Muscle of leg (tissue), 11 donors: ENCODE data around the gene KDR. TPM values are rescaled to one million over a fixed set of nuclear protein-coding genes. Genes with fewer than 3 reads are reported as not detected.

ENCODE experiments used
- DNase-seq: peaks from one replicate; pipeline ENCODE4 v3.0.0; 2013
- H3K27ac ChIP-seq: one replicate; pipeline ENCODE4 v1.5.1; 2013; ENCODE audit warnings: mild to moderate bottlenecking, low read length, control low read depth
- H3K27me3 ChIP-seq: one replicate; pipeline ENCODE4 v1.6.1; 2013; ENCODE audit warnings: low read length; ENCODE audit not compliant: control insufficient read depth, insufficient read depth
- H3K36me3 ChIP-seq: one replicate; pipeline ENCODE4 v1.6.1; 2013; ENCODE audit warnings: low read length; ENCODE audit not compliant: control insufficient read depth, insufficient read depth
- H3K4me1 ChIP-seq: one replicate; pipeline ENCODE4 v1.6.1; 2013; ENCODE audit warnings: low read length; ENCODE audit not compliant: control insufficient read depth, insufficient read depth
- H3K4me3 ChIP-seq: one replicate; pipeline ENCODE4 v1.5.1; 2013; ENCODE audit warnings: low read length, control low read depth
- H3K9me3 ChIP-seq: replicated peaks from 2 replicates; pipeline ENCODE4 v1.6.1; 2013; ENCODE audit warnings: low read depth, low read length; ENCODE audit not compliant: control insufficient read depth
- WGBS: methylation state at CpG from one replicate; pipeline ENCODE4 v1.1.5; 2013; ENCODE audit warnings: missing lambda C conversion rate; ENCODE audit not compliant: insufficient coverage; 5-methylcytosine and 5-hydroxymethylcytosine counted together
- polyA plus RNA-seq, 8 donors: library from polyadenylated mRNA; unstranded; fragments of 120-200 nt; gene quantifications; one replicate each; pipeline versions ENCODE4 v1.2.1 to v1.2.3, GENCODE V29; 2013; ENCODE audit warnings: inconsistent platforms in 1 of 8, low replicate concordance in 1 of 8; ENCODE audit not compliant: insufficient read length in 8 of 8, insufficient read depth in 1 of 8
- total RNA-seq: library from RNA; stranded (reverse); fragments of 120-200 nt; gene quantifications from one replicate; pipeline ENCODE4 v1.2.4, GENCODE V29; 2013

Gene KDR
- total and polyA plus RNA-seq, 9 donors: 39.1 to 60.7 (median 48.9) TPM

DNA sequence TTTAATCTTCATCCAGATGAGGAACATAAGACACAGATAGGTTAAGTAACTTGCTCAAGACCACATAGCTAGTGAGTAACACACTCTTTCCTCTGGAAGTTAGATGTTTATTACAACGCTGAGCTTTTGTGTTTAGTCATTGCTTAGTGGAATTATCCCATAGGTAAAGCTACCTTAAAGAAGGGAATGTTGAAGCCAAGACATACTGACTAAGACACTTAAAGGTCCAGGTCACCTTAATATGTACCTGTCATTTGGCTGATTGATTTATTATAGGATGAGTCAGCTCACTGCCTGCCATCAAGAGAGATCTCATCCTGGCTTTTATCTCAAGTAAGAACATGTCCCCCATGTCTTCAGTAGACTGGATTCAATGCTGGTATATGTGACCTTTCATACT, 53.4 kb downstream of the KDR start:
- no peaks in the 10 kb centered on the region for H3K27me3 ChIP-seq
- no peak for DNase-seq
- WGBS: no CpG with 5 or more reads among the region's 1 CpG
- no peaks in the 10 kb centered on the region for H3K4me1 ChIP-seq
- H3K36me3 ChIP-seq: no peaks in the 10 kb centered on the region
- no peak overlapping the region for H3K27ac ChIP-seq
- H3K9me3 ChIP-seq: no peaks in the 10 kb centered on the region
- H3K4me3 ChIP-seq: no peak overlapping the region

DNA sequence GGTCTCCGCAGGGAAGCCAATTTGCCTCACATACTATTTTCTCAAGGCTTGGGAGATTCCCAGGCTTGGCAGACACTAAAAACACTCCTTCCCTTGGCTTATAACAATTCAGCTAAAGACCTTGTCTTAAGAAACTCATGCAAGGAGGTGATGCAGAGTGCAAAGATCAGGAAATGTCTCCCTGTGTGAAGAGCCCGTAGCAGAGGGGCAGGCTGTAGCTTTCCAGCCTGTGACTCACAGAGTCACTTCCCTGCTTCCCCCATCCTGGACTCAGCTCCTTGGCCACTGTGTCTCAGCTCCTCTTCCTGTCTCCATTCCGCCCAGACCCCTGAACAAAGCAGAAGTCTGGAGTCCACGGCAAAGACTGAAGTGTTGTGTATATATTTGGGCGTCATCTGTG, 56.1 kb downstream of the KDR start:
- peak overlapping the region; percentile 45 for H3K27ac ChIP-seq

DNA sequence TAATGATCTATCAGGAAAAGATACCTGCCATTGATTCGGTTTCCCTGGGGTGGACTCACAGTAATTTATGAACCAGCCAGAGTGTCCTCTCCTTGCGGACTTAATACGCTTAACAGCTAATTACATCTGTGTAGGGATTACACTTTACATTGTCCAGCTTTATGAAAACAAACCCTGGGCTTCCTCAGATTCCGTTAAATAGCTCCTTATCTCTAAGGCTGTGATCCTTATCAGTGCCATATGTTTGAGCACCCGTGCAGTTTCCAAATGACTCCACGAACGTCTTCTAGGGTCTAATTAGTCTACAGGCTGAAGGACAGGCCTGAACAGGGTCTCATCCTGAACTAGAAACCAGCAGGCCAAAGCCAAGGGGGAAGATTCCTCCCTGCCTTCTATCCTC, 56.9 kb downstream of the KDR start:
- no peak for DNase-seq
- 26% methylated on average over 7 of the region's 7 CpGs for WGBS
- peak overlapping the region; percentile 22 for H3K27ac ChIP-seq
- H3K27me3 ChIP-seq: no peaks in the 10 kb centered on the region
- no peak overlapping the region for H3K4me3 ChIP-seq
- H3K36me3 ChIP-seq: no peaks in the 10 kb centered on the region
- H3K4me1 ChIP-seq: no peaks in the 10 kb centered on the region
- no peaks in the 10 kb centered on the region for H3K9me3 ChIP-seq

More for the DNA sequence above, 56.1 kb downstream of the KDR start:
- 57% methylated on average over 2 of the region's 5 CpGs for WGBS
- no peak overlapping the region for H3K4me3 ChIP-seq
- no peak for DNase-seq
- H3K9me3 ChIP-seq: no peaks in the 10 kb centered on the region
- H3K36me3 ChIP-seq: no peaks in the 10 kb centered on the region
- H3K27me3 ChIP-seq: no peaks in the 10 kb centered on the region
- H3K4me1 ChIP-seq: no peaks in the 10 kb centered on the region

DNA sequence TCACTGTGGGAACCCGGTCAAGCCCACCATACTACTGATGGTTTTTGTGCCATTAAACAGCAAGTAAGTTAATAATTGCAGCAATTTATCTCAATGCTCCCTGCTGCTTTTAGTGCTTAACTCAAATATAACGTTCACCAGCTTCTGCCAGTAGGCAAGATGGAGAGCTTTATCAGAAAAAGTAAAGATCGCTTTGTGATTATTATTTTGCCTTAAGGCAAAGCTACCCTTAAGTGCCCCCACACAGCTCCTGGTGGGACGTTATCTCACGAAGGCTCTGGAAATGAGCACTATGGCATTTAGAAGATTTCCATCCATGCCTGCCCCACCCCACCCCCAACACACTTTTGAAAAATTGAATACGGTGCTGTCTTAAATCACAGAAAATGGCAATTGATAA, 59.4 kb downstream of the KDR start:
- Histone ChIP-seq H3K9me3 (no peaks in the 10 kb centered on the region), H3K27me3 (no peaks in the 10 kb centered on the region), H3K4me1 (no peaks in the 10 kb centered on the region), H3K27ac (no peak overlapping the region), H3K4me3 (no peak overlapping the region), H3K36me3 (no peaks in the 10 kb centered on the region)
- WGBS: no CpG with 5 or more reads among the region's 6 CpGs
- no peak for DNase-seq

DNA sequence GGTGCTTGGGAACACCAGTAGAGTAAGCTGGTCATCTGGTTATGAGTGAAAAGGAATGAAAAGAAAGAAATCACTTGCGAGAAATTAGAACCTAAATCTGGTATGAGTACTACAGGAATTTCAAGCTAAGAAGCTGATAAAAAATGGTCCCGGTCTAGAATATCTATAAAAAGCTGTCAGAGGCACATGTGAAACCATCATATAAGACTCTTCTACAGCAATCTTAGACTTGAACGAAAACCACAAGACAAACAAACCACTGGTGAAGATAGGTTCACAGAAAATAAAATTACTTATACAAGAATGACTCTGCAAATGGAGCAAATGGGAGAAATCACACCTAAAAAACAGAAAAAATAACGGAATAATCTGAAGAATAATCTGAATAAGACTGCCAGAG, 69.9 kb downstream of the KDR start:
- WGBS: no CpG with 5 or more reads among the region's 4 CpGs
- H3K4me1 ChIP-seq: no peaks in the 10 kb centered on the region
- peaks cover 3% of the 10 kb centered on the region for H3K9me3 ChIP-seq
- H3K4me3 ChIP-seq: no peak overlapping the region
- no peak for DNase-seq
- no peaks in the 10 kb centered on the region for H3K36me3 ChIP-seq
- H3K27ac ChIP-seq: no peak overlapping the region
- H3K27me3 ChIP-seq: no peaks in the 10 kb centered on the region

DNA sequence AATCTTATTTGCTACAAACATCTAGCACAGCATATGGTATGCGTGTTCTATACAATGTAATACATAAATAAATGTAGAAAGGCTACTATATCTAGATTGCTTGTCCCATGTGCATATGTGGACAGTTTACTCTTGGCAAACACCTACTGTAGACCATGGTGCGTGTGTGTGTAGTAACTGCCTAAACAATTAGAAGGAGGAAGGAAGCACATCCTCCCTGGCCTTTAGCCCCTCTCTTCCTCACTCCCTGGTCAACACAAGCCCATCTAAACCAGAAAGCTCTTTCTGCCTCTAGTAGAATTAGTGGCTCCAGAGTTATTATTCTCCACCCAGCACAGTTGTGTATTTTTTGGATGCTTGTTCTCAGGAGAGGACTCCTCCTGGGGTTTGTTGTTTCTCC, 73.9 kb downstream of the KDR start:
- H3K27ac ChIP-seq: no peak overlapping the region
- H3K36me3 ChIP-seq: no peaks in the 10 kb centered on the region
- peak; percentile 21 for DNase-seq
- peaks cover under 1% of the 10 kb centered on the region for H3K9me3 ChIP-seq
- no peak overlapping the region for H3K4me3 ChIP-seq
- WGBS: no CpG with 5 or more reads among the region's 2 CpGs
- H3K4me1 ChIP-seq: no peaks in the 10 kb centered on the region
- H3K27me3 ChIP-seq: no peaks in the 10 kb centered on the region

DNA sequence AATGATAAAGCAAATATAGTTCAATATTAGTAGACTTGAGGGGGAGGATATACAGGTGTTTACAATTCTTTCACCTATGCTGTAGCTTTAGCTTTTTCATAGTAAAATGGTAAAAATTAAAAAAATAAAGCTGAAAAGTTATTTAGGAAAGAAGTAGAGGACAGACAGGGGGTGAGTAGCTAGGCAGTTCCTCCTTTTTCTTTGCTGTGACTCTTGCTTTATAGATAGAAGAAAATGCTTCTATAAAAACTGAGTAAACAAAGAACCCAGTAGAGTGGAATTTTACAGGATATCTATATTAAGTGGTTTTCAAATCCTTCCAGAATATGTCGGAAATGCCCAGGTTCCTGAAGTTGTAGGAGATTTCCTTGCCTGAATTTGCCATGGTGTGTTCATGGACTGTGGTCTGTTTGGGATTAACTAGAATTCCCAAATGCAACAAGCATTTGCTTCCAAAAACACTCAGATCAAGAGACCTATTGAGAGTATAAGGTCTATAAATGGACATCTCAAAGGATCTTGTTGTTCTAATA, 74.9 kb downstream of the KDR start:
- no peaks in the 10 kb centered on the region for H3K4me1 ChIP-seq
- no peak for DNase-seq
- no peak overlapping the region for H3K4me3 ChIP-seq
- H3K27ac ChIP-seq: peak overlapping the region; percentile 24
- H3K36me3 ChIP-seq: no peaks in the 10 kb centered on the region
- no CpG with 5 or more reads among the region's 1 CpG for WGBS
- no peaks in the 10 kb centered on the region for H3K9me3 ChIP-seq
- no peaks in the 10 kb centered on the region for H3K27me3 ChIP-seq

DNA sequence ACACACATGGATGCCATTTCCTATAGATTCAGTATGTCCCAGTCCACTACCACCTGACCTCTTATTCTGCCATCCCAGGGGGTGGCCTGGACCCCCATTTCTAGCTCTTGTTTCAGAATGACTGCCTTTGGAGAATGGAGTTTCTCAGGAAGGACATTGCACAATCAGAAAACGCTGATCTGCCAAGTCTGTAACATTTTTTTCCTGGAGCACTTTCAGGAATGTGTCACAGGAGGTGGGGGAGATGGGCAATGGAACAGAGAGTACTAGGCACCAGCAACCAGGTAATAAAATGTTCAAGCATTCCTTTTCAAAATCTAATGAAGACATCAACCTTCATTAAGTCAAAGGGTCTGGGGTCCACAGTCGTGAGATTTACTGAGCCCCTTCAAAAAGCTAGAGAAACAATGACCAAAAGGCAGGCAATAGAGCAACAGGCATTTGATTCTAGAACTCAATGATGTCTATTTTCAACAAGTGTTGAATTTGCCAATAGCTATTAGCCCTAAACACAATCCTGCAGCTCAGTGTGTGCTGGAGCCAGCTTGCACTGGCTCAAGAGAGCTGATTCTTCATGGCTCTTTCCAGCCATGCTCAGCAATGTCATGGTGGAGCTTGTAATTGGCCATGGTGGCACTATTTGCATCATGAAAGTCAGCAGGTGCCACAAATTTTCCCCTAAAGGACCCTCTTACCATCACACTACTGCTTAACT, 87.1 kb downstream of the KDR start:
- Histone ChIP-seq H3K36me3 (no peaks in the 10 kb centered on the region), H3K4me1 (no peaks in the 10 kb centered on the region), H3K27ac (no peak overlapping the region), H3K27me3 (no peaks in the 10 kb centered on the region), H3K9me3 (no peaks in the 10 kb centered on the region), H3K4me3 (no peak overlapping the region)
- DNase-seq: peak; percentile 53
- WGBS: 0% methylated on average over 1 of the region's 2 CpGs

DNA sequence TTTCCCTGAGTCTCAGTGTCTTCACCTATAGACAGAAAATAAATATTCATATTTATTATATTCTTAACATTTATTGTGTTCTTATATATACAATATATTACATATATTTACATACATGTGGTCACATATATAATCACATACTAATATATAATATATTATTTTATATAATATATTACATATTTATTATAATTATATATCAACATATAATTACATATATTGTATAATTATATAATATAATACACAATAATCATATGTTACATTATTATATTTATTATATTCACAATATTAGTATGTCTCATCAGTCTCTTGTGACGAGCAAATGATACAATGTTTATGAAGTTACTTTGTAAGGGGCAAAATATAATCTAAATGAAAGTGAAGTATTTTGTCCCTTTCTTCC, 87.7 kb downstream of the KDR start:
- no CpG with 5 or more reads among the region's 1 CpG for WGBS
- no peaks in the 10 kb centered on the region for H3K4me1 ChIP-seq
- H3K36me3 ChIP-seq: no peaks in the 10 kb centered on the region
- no peaks in the 10 kb centered on the region for H3K9me3 ChIP-seq
- no peak for DNase-seq
- H3K4me3 ChIP-seq: no peak overlapping the region
- H3K27ac ChIP-seq: no peak overlapping the region
- no peaks in the 10 kb centered on the region for H3K27me3 ChIP-seq

DNA sequence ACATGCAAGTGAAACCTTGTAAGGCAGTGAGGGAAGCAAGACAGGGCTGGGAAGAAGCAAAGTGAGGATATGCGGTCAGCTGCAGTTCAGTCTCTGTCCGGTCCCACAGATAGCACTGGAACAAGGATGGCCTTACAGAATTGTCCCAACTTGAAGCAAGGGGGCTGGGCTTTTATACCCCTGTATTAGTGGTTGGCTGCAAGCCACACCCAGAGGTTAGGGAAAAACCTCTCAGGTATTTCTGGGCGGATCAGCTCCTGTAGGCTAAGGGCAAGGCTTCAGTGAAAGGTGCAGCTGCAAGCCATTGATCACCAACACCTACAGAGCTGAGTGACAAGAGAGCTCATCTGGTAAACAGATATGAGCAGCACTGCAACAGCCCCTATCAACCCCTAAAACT, 89.0 kb downstream of the KDR start:
- no peak for DNase-seq
- Histone ChIP-seq H3K4me3 (no peak overlapping the region), H3K36me3 (no peaks in the 10 kb centered on the region), H3K27me3 (no peaks in the 10 kb centered on the region), H3K9me3 (no peaks in the 10 kb centered on the region), H3K4me1 (no peaks in the 10 kb centered on the region), H3K27ac (no peak overlapping the region)
- 81% methylated on average over 3 of the region's 3 CpGs for WGBS

DNA sequence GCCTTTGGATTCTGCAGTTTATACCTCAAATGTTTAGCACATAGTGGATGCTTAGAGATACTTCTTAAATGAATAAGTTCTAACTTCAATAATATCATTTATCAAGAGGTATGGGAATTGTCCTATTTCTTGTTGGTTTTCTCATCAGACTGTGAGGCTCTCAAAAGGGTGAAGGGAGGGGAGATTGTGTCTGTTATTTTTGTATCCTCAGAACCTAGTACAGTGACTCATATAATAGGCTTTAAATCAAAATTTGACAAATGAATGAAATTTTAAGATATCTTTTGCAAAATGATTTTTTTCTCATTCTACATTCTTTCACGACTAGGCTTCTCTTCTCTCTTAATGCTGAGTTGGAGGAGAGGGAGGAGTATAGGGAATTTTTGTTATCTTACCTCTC, 89.5 kb downstream of the KDR start:
- H3K27ac ChIP-seq: no peak overlapping the region
- H3K4me1 ChIP-seq: no peaks in the 10 kb centered on the region
- no CpG with 5 or more reads among the region's 1 CpG for WGBS

More for the DNA sequence above, 89.5 kb downstream of the KDR start:
- DNase-seq: no peak
- H3K4me3 ChIP-seq: no peak overlapping the region
- H3K9me3 ChIP-seq: no peaks in the 10 kb centered on the region
- no peaks in the 10 kb centered on the region for H3K36me3 ChIP-seq
- no peaks in the 10 kb centered on the region for H3K27me3 ChIP-seq
